Loucy (cell line): Measurements from ENCODE around the gene ALAD.

Source experiments
- H2AFZ ChIP-seq: fragments of 200-600 bp; sonication (generic); 2 replicates; pipeline ENCODE4 v1.6.0; 2016; ENCODE audit warnings: antibody characterized with exemption, mild to moderate bottlenecking, low read length, moderate library complexity
- H3F3A ChIP-seq: fragments of 200-600 bp; 2 replicates; pipeline ENCODE4 v1.6.0; 2016; ENCODE audit warnings: antibody characterized with exemption, low read depth, mild to moderate bottlenecking
- H3K27me3 ChIP-seq: fragments of 200-600 bp; sonication (generic); 2 replicates; pipeline ENCODE4 v1.6.1; 2014; ENCODE audit warnings: low read length, mild to moderate bottlenecking; ENCODE audit not compliant: insufficient read depth, poor library complexity, severe bottlenecking
- H3K36me3 ChIP-seq: fragments of 200-600 bp; sonication (generic); 2 replicates; pipeline ENCODE4 v1.6.1; 2016; ENCODE audit warnings: low read length; ENCODE audit not compliant: insufficient read depth
- H3K4me1 ChIP-seq: fragments of 200-600 bp; sonication (generic); 2 replicates; pipeline ENCODE4 v1.5.1; 2014; ENCODE audit warnings: low read length, mild to moderate bottlenecking; ENCODE audit not compliant: insufficient read depth, poor library complexity, severe bottlenecking
- H3K4me2 ChIP-seq: fragments of 200-600 bp; sonication (generic); 2 replicates; pipeline ENCODE4 v1.6.0; 2014; ENCODE audit warnings: antibody characterized with exemption, low read length, low read depth, mild to moderate bottlenecking; ENCODE audit not compliant: poor library complexity, severe bottlenecking
- H3K4me3 ChIP-seq: fragments of 200-600 bp; sonication (generic); 2 replicates; pipeline ENCODE4 v1.5.1; 2014; ENCODE audit warnings: low read length, mild to moderate bottlenecking, mixed read lengths; ENCODE audit not compliant: poor library complexity, severe bottlenecking
- H3K79me2 ChIP-seq: fragments of 200-600 bp; sonication (generic); 2 replicates; pipeline ENCODE4 v1.6.1; 2014; ENCODE audit warnings: low read length; ENCODE audit not compliant: insufficient read depth
- H3K9ac ChIP-seq: fragments of 200-600 bp; sonication (generic); 2 replicates; pipeline ENCODE4 v1.6.0; 2014; ENCODE audit warnings: mild to moderate bottlenecking, low read depth, low read length, moderate library complexity; ENCODE audit not compliant: poor library complexity, severe bottlenecking
- H3K9me2 ChIP-seq: fragments of 200-600 bp; sonication (generic); replicated peaks from 2 replicates; pipeline ENCODE4 v1.6.1; 2016; ENCODE audit warnings: low read depth, low read length, mixed read lengths
- H3K9me3 ChIP-seq: fragments of 200-600 bp; sonication (generic); 2 replicates; pipeline ENCODE4 v1.6.1; 2014; ENCODE audit warnings: mild to moderate bottlenecking, antibody characterized with exemption, low read length, low read depth; ENCODE audit not compliant: insufficient read depth
- H4K20me1 ChIP-seq: fragments of 200-600 bp; sonication (generic); 2 replicates; pipeline ENCODE4 v1.6.0; 2014; ENCODE audit warnings: antibody characterized with exemption, low read length, mild to moderate bottlenecking; ENCODE audit not compliant: insufficient read depth, poor library complexity, severe bottlenecking
- CTCF ChIP-seq: fragments of 200-600 bp; sonication (generic); conservative IDR thresholded peaks from 2 replicates; pipeline ENCODE4 v1.5.1; 2014; ENCODE audit warnings: mild to moderate bottlenecking, antibody characterized with exemption, low read length
- EZH2phosphoT487 ChIP-seq: fragments of 200-600 bp; IDR thresholded peaks from 2 replicates; pipeline ENCODE4 v1.6.1; 2018; ENCODE audit warnings: antibody characterized with exemption, mild to moderate bottlenecking, moderate library complexity, borderline replicate concordance

Gene ALAD

GRCh38 chr9:113390192-113390960 is 10.7 kb downstream of the ALAD start:
- no peaks in the 10 kb centered on the region for H3K4me1 ChIP-seq
- H3K4me2 ChIP-seq, result no peak overlapping the region
- H3K79me2 ChIP-seq, result no peaks in the 10 kb centered on the region
- no peaks in the 10 kb centered on the region for H4K20me1 ChIP-seq
- H3K27me3 ChIP-seq, result no peaks in the 10 kb centered on the region
- no peaks in the 10 kb centered on the region for H3K9me2 ChIP-seq
- H3K36me3 ChIP-seq, result peaks cover 28% of the 10 kb centered on the region; the same call in 1 of the 2 replicates
- TF ChIP-seq CTCF (no peak), EZH2phosphoT487 (no peak)
- no peak overlapping the region for H2AFZ ChIP-seq
- H3K9ac ChIP-seq, result no peak overlapping the region
- no peak overlapping the region for H3K4me3 ChIP-seq
- H3K9me3 ChIP-seq, result no peaks in the 10 kb centered on the region
- H3F3A ChIP-seq, result no peaks in the 10 kb centered on the region

- H2AFZ ChIP-seq, result no peak overlapping the region
- H3K4me2 ChIP-seq, result no peak overlapping the region
- no peaks in the 10 kb centered on the region for H3F3A ChIP-seq
- H3K4me3 ChIP-seq, result no peak overlapping the region
- H3K9me2 ChIP-seq, result no peaks in the 10 kb centered on the region
- peaks cover 28% of the 10 kb centered on the region; the same call in 1 of the 2 replicates for H3K36me3 ChIP-seq
- H3K79me2 ChIP-seq, result no peaks in the 10 kb centered on the region
- H3K4me1 ChIP-seq, result no peaks in the 10 kb centered on the region
- TF ChIP-seq CTCF (no peak), EZH2phosphoT487 (no peak)
- H3K27me3 ChIP-seq, result no peaks in the 10 kb centered on the region
- H3K9ac ChIP-seq, result no peak overlapping the region
- H3K9me3 ChIP-seq, result no peaks in the 10 kb centered on the region
- no peaks in the 10 kb centered on the region for H4K20me1 ChIP-seq
Observed at GRCh38 chr9:113389451-113389850, 11.6 kb downstream of the ALAD start.

GRCh38 chr9:113388833-113389232 is 12.3 kb downstream of the ALAD start:
- TF ChIP-seq EZH2phosphoT487 (no peak), CTCF (no peak)
- Histone ChIP-seq H3K9me3 (no peaks in the 10 kb centered on the region), H3K9ac (no peak overlapping the region), H3K79me2 (no peaks in the 10 kb centered on the region), H3K4me2 (no peak overlapping the region), H4K20me1 (no peaks in the 10 kb centered on the region), H3F3A (no peaks in the 10 kb centered on the region), H3K9me2 (no peaks in the 10 kb centered on the region), H3K4me1 (no peaks in the 10 kb centered on the region), H2AFZ (no peak overlapping the region), H3K27me3 (no peaks in the 10 kb centered on the region), H3K36me3 (peaks cover 28% of the 10 kb centered on the region; the same call in 1 of the 2 replicates), H3K4me3 (no peak overlapping the region)
